Middle frontal gyrus (tissue), 1 donor: ENCODE measurements around the gene HS3ST1.

Experiments used
- DNase-seq: peaks from one replicate; pipeline ENCODE4 v3.0.0-alpha.2; 2015; ENCODE audit warnings: low spot score; ENCODE audit errors: extremely low spot score

Gene HS3ST1

DNA sequence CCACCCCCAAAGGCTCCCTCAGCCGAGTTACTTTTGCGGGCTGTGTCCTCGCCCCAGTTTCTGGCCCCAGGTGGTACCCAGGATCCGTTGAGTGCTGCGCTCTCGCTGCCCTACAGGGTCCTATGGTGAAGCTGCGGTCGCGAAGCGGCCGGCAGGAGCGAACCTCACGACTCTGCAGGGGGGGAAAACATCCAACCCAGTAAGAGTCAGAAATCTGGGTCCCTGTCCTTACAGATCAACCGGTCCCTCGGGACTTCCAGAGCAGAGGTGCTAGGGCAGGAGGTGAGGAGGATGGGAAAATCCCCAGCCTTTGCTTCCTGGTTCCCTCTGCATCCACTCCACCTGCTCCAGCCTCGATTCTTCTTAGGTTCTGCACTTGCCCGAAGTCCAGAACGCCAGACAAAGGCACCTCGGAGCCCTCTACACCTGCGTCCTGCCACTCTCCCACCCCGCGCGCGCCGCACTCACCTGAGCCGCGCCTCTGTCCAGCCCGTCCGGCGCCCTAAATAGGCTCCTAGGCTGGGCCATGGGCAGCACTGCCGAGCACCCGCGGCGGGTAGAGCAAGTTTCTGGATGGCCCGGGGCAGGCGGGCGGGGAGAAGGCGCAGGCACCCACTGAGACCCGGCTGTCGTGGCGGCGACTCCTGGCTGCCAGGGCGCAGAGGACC lies at the start of gene HS3ST1:
Gene HS3ST1 (minus strand): TSS at position 664 of the 668 bp plus-strand sequence. CDS start 28,889 bp downstream, outside the sequence.
- no peak for DNase-seq

DNA sequence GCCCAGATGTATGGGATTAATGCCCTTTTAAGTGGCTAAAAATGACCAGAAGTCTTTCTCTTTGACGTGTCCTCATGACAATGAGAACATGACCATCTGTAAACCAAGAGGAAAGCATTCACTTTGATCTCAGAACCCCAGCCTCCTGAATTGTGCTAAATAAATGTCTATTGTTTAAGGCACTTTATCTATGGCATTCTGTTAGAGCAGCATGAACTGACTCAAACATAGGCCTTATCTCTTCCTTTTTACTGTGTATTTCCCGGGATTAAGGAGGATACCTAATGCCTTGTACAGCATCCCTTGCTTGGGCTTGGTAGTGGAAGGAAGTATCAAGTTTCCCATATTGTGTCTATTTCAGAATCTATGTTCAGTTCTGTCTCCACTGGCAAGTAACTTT lies 47.2 kb upstream of the HS3ST1 start:
- no peak for DNase-seq

DNA sequence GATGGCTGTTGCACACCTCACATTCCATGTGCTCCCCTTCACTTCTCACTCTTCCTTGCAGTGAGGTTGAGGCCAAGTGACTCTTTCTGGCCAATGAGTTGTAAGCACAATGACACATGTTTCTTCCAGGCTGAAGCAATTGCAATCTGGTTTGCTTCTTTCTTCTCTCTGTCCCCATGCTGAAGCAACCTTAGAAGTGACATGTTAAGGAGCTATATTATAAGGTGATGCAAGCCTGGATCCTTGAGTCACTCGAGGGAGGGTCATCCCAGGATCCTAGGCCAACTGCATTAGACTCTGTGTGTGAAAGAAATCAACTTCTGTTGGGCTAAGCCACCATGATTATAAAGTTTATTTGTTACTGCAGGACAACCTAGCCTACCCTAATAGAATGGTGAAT lies 45.5 kb upstream of the HS3ST1 start:
- DNase-seq, result no peak

DNA sequence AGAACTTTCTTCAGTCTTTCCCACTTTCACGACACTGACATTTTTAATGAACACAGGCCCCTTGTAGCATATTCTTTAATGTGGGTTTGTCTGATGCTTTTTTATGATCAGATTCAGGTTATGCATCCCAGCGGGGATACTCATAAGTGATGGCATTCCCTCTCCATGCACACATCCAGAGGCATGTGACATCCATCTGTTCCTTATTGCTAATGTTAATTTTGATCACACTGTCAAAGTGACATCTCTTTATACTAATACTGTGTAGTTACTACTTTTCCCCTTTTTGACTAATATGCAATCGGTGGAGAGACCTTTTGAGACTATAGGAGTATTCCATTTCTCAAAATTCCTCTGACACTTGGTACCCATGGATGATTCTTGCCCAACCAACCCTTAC lies 43.8 kb upstream of the HS3ST1 start:
- no peak for DNase-seq

DNA sequence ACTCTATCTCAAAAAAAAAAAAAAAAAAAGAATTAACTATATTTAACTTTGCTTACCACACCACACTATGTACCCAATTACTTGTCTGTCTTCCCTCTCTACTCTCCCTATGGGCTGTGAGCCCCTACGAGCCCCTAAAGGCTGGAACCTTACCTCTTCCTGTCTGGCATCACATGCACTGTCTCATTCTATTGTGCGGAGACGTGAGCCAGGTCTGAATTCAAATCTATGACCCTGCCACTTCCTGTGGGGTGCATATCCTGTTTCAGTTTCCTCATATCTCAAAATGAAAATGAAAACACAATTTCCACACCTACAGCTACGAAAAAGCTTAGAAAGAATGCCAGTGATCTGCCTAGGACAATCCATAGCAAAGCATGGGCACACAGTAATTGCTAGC lies 42.9 kb upstream of the HS3ST1 start:
- DNase-seq, result no peak

DNA sequence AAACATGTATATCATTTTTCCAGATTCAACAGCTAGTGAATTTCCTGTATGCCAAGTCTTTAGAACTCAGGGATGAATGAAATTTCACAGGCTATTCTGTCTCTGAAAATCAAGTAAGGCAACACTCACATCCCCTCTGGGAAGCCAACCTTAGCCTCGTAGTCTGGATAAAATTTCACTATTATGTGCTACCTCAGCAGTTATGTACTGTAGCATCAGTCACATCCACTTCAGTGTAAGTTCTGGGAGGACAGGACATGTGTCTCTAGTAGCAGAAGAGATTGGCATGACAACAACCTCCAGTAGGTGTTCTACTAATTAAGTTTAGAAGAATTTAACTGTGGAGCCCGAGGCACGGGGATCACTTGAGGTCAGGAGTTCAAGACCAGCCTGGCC lies 42.4 kb upstream of the HS3ST1 start:
- DNase-seq, result no peak

DNA sequence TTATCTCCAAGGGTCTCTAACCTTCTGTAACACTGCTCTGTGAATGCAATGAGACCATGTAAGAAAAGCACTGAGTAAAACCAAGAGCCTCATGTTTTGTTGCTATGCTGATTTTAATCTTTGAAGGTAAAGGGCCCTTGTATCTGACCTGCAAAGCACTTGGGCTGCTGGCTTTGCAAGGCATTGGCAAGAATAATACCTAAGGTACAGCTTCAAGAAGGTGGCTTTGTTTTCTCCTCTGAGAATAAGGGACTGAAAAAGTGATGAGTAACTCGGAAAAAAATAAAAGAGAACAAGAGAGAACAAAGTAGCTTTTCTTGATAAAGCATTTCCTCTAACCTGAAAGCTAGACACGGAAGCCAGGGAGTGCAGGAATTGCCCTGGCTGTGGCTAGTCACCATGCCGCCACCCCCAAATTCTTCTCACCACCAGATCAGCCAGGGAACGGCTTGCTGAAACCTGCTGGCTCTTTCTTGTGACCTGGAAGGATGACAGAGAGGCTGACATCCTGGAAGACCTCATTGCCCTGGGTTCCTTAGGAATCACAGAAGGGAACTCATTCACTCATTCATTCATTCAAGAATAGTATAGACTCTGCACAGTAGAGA lies 41.8 kb upstream of the HS3ST1 start:
- no peak for DNase-seq

DNA sequence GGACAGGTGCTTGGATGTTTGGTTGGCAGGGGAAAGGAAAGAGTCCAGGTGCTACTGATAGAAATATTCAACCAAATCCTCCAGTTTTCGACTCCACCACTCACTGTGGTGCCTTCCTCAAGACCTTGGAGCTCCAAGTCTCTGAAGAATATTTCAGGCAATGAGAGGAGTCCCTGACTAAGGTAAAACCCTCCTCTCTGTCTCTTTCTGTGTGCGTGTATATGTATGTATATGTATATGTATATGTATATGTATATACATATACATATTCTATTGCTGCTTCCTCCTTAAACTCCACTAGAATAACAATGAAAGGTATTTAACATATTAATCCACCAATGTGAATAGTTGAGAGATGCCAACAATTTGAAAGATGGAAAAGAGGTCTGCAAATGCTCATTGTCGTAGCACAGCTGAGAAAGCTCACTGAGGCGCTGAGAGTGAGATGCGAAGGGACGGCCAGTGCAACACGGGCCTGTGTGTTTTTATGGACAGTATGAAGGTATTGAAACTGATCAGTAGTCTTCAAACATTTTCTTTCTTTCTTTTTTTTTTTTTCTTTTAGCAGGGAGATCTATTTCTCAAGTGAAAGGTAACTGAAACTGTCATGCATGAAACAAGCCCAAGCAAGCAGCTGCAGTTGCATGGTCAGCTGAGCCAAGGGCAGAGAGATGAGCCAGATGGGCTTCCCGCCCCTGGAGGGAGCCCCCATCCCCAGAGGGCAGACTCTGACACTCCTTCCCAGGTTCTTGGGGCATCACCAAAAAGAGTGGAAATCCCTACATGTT lies 41.1 kb upstream of the HS3ST1 start:
- no peak for DNase-seq

DNA sequence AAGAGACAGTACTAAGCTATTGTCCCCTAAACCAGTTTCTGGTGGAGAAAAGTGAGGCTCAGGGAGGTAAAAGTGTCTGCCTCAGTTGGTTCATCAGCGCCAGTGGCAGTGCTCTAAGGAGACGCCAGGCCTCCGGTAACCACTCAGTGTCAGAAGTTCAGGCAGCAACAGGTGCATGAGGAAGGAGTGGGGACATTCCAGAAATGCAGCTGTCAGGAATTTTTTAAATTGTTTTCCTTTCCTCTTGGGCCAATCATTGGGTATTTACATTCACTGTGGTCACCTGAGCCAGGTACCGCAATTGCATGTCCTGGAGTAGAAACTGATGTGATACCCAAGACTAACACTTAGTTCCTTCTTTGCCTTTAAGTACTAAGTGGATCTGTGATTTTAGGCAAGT lies 40.2 kb upstream of the HS3ST1 start:
- DNase-seq, result no peak

DNA sequence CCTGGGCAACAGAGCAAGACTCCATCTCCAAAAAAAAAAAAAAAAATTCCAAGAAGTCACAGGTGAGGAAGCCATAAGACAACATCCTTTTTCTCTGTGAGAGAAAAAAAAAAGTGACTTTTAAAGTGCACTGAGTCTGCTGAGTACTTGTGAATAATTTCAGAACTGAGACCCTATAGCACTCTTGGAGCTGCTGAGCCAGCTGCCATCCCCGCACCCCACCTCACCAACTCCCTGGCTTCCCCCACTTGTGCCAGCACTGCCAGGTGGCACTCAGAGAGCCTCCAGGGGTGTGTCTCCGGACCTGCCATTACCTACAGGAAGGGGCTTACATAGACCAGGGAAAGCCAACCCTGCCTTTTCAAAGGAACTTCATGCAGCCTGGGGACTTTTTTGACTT lies 39.2 kb upstream of the HS3ST1 start:
- no peak for DNase-seq

DNA sequence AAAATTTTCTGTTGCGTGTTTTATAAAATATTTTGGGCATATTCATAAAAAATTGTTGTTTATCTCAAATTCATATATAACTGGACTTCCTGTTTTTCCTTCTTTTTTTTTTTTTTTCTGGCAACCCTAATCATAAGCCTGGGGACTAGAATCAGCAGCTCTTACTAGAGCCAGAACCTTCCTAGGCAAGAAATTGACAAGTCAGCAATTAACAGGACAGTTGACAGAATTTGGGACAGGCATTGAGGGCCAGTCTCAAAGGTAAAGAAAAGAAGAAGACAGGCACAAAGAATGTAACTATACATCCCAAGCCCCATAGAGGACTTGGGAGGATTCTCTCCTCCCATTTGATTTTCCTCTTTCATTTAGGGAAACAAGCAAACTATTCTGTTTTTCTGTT lies 35.0 kb upstream of the HS3ST1 start:
- DNase-seq, result no peak

DNA sequence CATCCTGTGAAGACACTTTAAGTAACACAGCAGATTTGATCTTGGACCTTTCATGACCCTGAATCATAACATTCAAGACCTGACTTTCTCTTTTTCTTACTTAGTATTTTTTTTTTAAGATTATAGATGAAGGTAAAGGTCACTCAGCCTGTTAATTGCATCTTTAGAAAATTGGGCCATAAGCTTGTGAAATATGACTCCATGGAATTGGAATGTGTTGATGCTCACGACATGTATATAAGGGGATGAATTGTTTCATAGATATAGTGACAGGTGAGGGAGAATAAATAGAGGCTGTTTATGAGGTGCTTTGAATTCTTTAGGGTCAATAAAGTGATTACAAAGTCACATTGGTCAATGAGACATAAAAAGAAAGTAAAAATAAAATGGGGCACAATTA lies 27.7 kb upstream of the HS3ST1 start:
- DNase-seq, result no peak

DNA sequence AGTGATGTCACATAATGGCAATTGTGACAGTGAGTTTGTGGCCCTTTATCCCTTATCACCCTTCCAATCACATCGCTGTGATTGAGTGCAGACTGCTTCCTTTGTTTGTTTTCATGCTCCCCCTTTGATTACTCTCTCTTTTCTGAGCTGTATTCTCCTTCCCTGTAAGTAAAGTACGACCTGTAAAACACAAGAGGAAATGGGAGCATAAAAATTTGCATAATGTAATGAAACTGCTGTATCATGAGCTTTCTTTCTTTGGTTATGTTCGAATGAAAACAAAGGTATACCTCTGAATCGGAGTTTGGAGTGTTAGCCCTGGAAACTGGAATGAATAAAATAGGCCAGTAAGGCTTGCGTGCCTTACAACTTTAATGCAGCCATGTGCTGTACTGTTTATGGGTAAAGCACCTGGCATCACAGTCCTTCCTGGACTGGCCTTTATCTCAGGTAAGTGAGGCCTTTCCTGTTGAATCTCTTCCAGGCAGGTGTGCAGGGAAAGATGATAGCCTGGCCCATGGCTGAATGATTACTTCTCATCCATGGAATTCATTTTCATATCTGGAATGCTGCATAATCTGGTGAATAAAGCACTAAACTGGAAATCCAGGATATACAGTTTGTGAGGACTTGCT lies 26.6 kb upstream of the HS3ST1 start:
- DNase-seq, result no peak

DNA sequence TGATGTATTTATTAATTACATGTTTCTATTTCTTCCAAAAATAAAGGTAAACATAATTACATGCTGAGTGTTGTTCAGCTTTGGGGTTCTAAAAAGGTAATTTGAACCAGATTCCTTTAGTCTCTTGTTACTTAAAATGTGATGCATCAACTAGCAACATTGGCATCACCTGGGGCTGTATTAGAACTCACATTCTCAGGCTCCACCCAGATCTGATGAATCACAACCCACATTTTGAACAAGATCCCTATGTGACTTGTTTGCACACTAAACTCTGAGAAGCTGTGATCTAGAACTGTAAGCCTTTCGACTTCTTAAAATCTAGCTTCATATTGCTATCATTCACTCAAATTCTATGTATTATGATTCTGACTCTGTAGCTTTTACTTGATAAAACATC lies 23.0 kb upstream of the HS3ST1 start:
- no peak for DNase-seq

DNA sequence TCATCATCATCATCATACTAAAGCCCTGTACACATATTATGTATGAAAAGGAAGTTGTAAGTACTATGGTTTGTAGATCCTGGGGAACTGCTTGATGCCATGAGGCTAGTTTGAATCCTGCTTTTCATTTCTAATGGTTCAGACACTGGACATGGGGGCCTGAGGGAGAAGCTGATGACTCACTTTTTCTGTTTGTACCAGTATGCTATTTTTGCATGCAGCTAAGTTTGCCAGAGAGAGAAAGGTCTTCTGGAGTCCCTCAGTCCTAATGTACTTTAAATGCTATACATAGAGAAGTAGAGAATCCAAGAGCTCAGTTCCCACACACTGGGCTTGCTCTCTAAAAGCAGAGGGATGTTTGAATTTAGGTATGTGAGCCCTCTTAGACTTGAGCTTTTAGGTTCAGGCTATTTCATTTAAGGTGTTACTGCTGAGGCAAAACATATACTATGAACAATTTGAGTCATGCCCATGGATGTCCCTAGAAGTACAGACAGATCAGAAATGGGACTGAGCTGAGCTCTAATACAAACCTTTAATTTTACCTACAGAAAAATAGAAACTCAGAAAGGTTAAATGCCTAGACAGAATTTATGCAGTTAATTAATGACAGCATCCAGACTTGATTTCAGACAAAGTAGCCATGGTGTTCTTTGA lies 17.6 kb upstream of the HS3ST1 start:
- DNase-seq, result no peak

DNA sequence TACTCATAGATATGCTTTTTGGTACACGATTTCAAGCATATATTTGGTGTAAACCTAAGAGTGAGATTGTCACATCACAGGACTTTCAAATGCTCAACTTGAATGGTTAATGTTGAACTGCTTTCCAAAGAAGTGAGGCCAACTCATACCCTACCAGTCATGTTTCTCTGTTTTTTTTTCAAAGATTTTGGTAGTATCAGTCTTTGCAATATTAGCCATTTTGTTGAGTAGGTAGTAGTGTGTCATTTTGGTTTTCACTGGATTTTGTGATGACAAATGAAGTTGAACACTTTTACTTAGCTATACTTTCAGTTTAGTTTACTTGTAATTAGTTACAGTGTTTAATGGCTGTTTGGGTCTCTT lies 12.5 kb upstream of the HS3ST1 start:
- no peak for DNase-seq

DNA sequence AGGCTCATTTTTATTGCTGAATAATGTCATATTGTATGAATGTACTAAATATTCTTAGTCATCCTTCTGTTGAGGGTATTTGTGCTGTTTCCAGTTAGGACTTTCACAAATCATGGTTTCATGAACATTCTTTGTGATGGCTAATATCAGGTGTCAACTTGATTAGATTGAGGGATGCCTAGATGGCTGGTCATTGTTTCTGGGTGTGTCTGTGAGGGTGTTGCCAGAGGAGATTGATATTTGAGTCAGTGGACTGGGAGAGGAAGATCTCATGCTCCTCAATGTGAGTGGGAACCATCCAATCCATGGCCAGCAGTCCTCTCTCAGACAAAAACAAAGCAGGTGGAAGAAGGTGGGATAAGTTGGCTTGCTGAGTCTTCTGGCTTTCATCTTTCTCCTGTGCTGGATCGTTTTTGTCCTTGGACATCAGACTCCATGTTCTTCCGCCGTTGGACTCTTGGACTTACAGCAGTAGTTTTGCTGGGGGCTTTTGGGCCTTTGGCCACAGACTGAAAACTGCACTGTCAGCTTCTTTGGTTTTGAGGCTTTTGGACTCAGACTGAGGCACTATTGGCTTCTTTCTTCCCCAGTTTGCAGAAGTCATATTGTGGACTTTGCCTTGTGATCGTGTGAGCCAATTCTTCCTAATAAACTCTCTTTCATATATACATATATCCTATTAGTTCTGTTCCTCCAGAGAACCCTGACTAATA lies 11.9 kb upstream of the HS3ST1 start:
- no peak for DNase-seq

DNA sequence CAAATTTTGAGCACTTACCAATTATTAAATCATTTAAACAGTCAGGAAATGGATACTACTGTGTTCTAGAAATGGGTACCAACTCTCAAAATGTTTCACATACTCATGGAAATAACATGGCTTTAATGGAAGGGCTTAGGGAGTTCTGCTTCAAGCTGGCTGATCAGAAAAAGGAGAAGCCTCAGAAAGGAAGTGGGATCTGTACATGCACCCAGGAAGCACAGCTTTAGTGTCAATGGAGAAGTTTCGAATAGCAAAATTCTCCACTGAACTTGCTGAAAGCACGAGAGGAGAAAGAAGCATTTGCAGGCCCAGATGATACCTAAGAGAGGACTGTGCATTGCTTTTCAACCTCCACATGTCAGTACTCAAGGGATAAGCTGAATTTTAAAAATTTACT lies 11.1 kb upstream of the HS3ST1 start:
- no peak for DNase-seq

DNA sequence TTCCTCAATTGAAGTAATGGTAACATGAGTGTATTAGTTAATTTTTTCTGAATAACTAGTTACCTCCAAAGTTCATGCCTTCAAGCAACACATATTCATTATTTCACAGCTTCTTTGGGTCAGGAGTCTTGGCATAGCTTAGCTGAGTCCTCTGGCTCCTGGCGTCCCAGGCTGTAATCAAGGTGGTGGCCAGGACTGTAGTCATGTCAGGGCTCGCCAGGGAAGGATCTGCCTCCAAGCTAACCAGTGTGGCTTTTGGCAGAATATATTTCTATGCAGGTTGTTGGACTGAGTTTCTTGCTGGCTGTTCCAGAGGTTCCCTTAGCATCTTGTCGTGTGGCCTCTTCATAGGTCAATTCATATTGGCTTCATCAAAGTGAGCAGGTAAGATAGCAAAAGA lies 10.0 kb upstream of the HS3ST1 start:
- no peak for DNase-seq

DNA sequence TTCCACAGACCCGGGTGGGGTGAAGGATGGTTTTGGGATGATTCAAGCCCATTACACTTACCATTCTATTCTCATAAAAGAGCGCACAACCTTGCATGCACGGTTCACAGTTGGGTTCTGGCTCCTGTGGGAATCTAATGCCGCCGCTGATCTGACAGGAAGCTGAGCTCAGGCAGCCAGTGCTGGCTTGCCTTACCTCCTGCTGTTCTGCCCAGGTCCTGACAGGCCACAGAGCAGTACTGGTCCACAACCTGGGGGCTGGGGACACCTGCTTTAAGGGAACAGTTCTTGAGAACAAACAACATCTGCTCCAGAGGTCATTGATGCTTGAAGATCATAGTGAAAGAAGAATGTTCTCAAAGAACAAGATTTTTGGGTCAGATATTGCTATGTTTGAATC lies 8.0 kb upstream of the HS3ST1 start:
- no peak for DNase-seq

DNA sequence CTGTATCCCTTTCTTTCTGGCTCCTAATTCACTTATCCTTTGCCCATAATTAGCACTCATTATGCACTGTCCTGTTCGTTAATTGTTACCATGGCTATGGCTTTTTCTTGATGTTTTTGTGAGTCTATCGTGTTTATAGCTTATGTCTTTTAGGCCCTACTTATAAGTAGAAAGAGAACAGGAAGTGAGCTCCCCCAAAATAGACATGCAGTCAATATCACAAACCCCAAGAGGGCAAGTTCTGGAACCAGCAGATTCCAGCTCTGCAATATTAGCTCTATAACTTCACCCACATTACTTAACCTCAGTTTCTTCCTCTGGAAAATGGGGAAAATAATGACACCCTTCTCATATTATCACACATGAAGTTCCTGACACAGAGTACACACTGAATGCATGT lies 7.4 kb upstream of the HS3ST1 start:
- DNase-seq, result no peak
